CD4-positive, CD25-positive, alpha-beta regulatory T cell (primary cell): Measurements from ENCODE around the gene REEP3. TPM values are rescaled to one million over a fixed set of nuclear protein-coding genes. Genes with fewer than 3 reads are reported as not detected.
"Not testable (repeated sequence)": the region's sequence is repeated elsewhere in the genome, so short reads cannot be mapped to it uniquely, and the experiment has no call there.

Experiments used
- ATAC-seq, 2 donors: fragments of 150-1000 bp; cut with Tn5 transposase; one replicate each; pipeline ENCODE4 v1.10.0; 2021; ENCODE audit warnings: low read depth in 2 of 2, moderate number of reproducible peaks in 2 of 2, moderate library complexity in 1 of 2
- DNase-seq, 3 donors: peaks; one replicate each; pipeline versions ENCODE4 v3.0.0 to v3.0.0-alpha.2; 2012 to 2022; ENCODE audit warnings: mixed read lengths in 1 of 3
- H3K27ac ChIP-seq: one replicate; pipeline ENCODE4 v1.7.0; 2013; ENCODE audit warnings: mild to moderate bottlenecking, low read length; ENCODE audit not compliant: insufficient read depth, poor library complexity, severe bottlenecking
- H3K27me3 ChIP-seq: one replicate; pipeline ENCODE4 v1.7.0; 2013; ENCODE audit warnings: low read length; ENCODE audit not compliant: control insufficient read depth, insufficient read depth
- H3K36me3 ChIP-seq: one replicate; pipeline ENCODE4 v1.7.0; 2013; ENCODE audit warnings: mild to moderate bottlenecking, low read length, moderate library complexity; ENCODE audit not compliant: control insufficient read depth, insufficient read depth
- H3K4me1 ChIP-seq: 2 replicates; pipeline ENCODE4 v1.7.0; 2013; ENCODE audit warnings: mild to moderate bottlenecking, low read length; ENCODE audit not compliant: insufficient read depth, control insufficient read depth, poor library complexity, severe bottlenecking
- H3K4me3 ChIP-seq: one replicate; pipeline ENCODE4 v1.7.0; 2013; ENCODE audit warnings: low read depth, mild to moderate bottlenecking, low read length, moderate library complexity
- H3K9me3 ChIP-seq, 2 experiments: 1 replicate in 1 of 2; 2 replicates in 1 of 2; pipeline ENCODE4 v1.7.0; 2013; ENCODE audit warnings: low read length in 2 of 2, mild to moderate bottlenecking in 1 of 2, moderate library complexity in 1 of 2; ENCODE audit not compliant: control insufficient read depth in 2 of 2
- H3K27ac Mint-ChIP-seq, 3 donors: one replicate each; pipeline ENCODE4 v1.8.0; 2020 to 2022; ENCODE audit warnings: mild to moderate bottlenecking in 3 of 3, mixed read lengths in 3 of 3, moderate library complexity in 2 of 3
- H3K27me3 Mint-ChIP-seq: one replicate; pipeline ENCODE4 v1.8.0; 2022; ENCODE audit warnings: mild to moderate bottlenecking, mixed read lengths
- H3K36me3 Mint-ChIP-seq: one replicate; pipeline ENCODE4 v1.8.0; 2020; ENCODE audit warnings: mixed read lengths
- H3K4me1 Mint-ChIP-seq, 4 donors: one replicate each; pipeline ENCODE4 v1.8.0; 2020 to 2022; ENCODE audit warnings: mixed read lengths in 4 of 4, mild to moderate bottlenecking in 1 of 4
- H3K4me3 Mint-ChIP-seq, 4 donors: one replicate each; pipeline ENCODE4 v1.8.0; 2020 to 2022; ENCODE audit warnings: mild to moderate bottlenecking in 4 of 4, mixed read lengths in 4 of 4, moderate library complexity in 3 of 4
- H3K9me3 Mint-ChIP-seq, 7 donors: one replicate each; pipeline ENCODE4 v1.8.0; 2020 to 2022; ENCODE audit warnings: mixed read lengths in 7 of 7, mild to moderate bottlenecking in 3 of 7, moderate library complexity in 2 of 7
- polyA plus RNA-seq, 4 donors: library from polyadenylated mRNA; unstranded; fragments of 300-500 nt; fragmentation: Illumina TruSeq; gene quantifications; one replicate each; pipeline ENCODE4 v1.2.3, GENCODE V29; 2021
- total RNA-seq: library from RNA; stranded (reverse); gene quantifications from one replicate; pipeline ENCODE4 v1.2.3, GENCODE V29; 2022

The REEP3 gene
- total and polyA plus RNA-seq, 5 donors from 2014 or later = 12.7 to 21.2 (median 17.6) TPM

GRCh38 chr10:63664341-63664885 lies 143.2 kb downstream of the REEP3 start:
- no peak for ATAC-seq
- peaks cover 0 to 1% (median 0%) of the 10 kb centered on the region in 7 donors for H3K9me3 Mint-ChIP-seq
- no peaks in the 10 kb centered on the region for H3K4me1 Mint-ChIP-seq
- no peak overlapping the region for H3K4me3 Mint-ChIP-seq
- no peaks in the 10 kb centered on the region for H3K4me1 ChIP-seq
- no peaks in the 10 kb centered on the region for H3K36me3 Mint-ChIP-seq
- no peak overlapping the region for H3K4me3 ChIP-seq
- H3K27ac ChIP-seq = no peak overlapping the region
- no peak for DNase-seq
- H3K27me3 Mint-ChIP-seq = peaks cover 4% of the 10 kb centered on the region
- H3K9me3 ChIP-seq = no peaks in the 10 kb centered on the region
- H3K27ac Mint-ChIP-seq = no peak overlapping the region
- no peaks in the 10 kb centered on the region for H3K27me3 ChIP-seq
- H3K36me3 ChIP-seq = no peaks in the 10 kb centered on the region

GRCh38 chr10:63665006-63665580 lies 143.9 kb downstream of the REEP3 start:
- not testable (repeated sequence) for H3K4me3 ChIP-seq, ATAC-seq, H3K36me3 Mint-ChIP-seq, H3K27ac ChIP-seq, H3K27me3 ChIP-seq, H3K4me1 Mint-ChIP-seq, H3K4me1 ChIP-seq, H3K27me3 Mint-ChIP-seq, H3K4me3 Mint-ChIP-seq, H3K9me3 ChIP-seq, H3K27ac Mint-ChIP-seq, DNase-seq, H3K36me3 ChIP-seq, H3K9me3 Mint-ChIP-seq

GRCh38 chr10:63665670-63666134 lies 144.5 kb downstream of the REEP3 start:
- Histone ChIP-seq H3K27me3 (no peaks in the 10 kb centered on the region), H3K27ac (no peak overlapping the region), H3K9me3 (no peaks in the 10 kb centered on the region), H3K4me3 (no peak overlapping the region), H3K36me3 (no peaks in the 10 kb centered on the region), H3K4me1 (no peaks in the 10 kb centered on the region)
- Mint-ChIP-seq H3K36me3 (no peaks in the 10 kb centered on the region), H3K4me3 (no peak overlapping the region), H3K9me3 (peaks cover 0 to 1% (median 0%) of the 10 kb centered on the region in 7 donors), H3K27ac (no peak overlapping the region), H3K27me3 (peaks cover 4% of the 10 kb centered on the region), H3K4me1 (no peaks in the 10 kb centered on the region)
- DNase-seq (no peak), ATAC-seq (no peak)

- Histone ChIP-seq H3K27ac (no peak overlapping the region), H3K27me3 (no peaks in the 10 kb centered on the region), H3K4me3 (no peak overlapping the region), H3K4me1 (no peaks in the 10 kb centered on the region), H3K9me3 (no peaks in the 10 kb centered on the region), H3K36me3 (no peaks in the 10 kb centered on the region)
- Mint-ChIP-seq H3K9me3 (peaks cover 0 to 1% (median 0%) of the 10 kb centered on the region in 7 donors), H3K36me3 (no peaks in the 10 kb centered on the region), H3K27ac (no peak overlapping the region), H3K27me3 (peaks cover 4% of the 10 kb centered on the region), H3K4me3 (no peak overlapping the region), H3K4me1 (no peaks in the 10 kb centered on the region)
- ATAC-seq (no peak), DNase-seq (no peak)
These were observed 145.7 kb downstream of the REEP3 start for GRCh38 chr10:63666836-63667383.

GRCh38 chr10:63667596-63668480 lies 146.6 kb downstream of the REEP3 start:
- ATAC-seq (no peak), DNase-seq (no peak)
- Mint-ChIP-seq H3K4me3 (no peak overlapping the region), H3K36me3 (no peaks in the 10 kb centered on the region), H3K27ac (no peak overlapping the region), H3K27me3 (peaks cover 4% of the 10 kb centered on the region), H3K9me3 (peaks cover 0 to 1% (median 0%) of the 10 kb centered on the region in 7 donors), H3K4me1 (no peaks in the 10 kb centered on the region)
- H3K9me3 ChIP-seq = no peaks in the 10 kb centered on the region
- no peak overlapping the region for H3K4me3 ChIP-seq
- H3K27me3 ChIP-seq = no peaks in the 10 kb centered on the region
- no peaks in the 10 kb centered on the region for H3K4me1 ChIP-seq
- H3K36me3 ChIP-seq = no peaks in the 10 kb centered on the region
- no peak overlapping the region for H3K27ac ChIP-seq

GRCh38 chr10:63670291-63670898 lies 149.2 kb downstream of the REEP3 start:
- H3K27ac Mint-ChIP-seq = no peak overlapping the region
- no peak overlapping the region for H3K27ac ChIP-seq

GRCh38 chr10:63671317-63671937 lies 150.2 kb downstream of the REEP3 start:
- H3K9me3 ChIP-seq = no peaks in the 10 kb centered on the region
- DNase-seq = no peak
- Mint-ChIP-seq H3K4me1 (no peaks in the 10 kb centered on the region), H3K36me3 (no peaks in the 10 kb centered on the region), H3K4me3 (no peak overlapping the region), H3K27me3 (peaks cover 4% of the 10 kb centered on the region), H3K9me3 (no peaks in the 10 kb centered on the region), H3K27ac (peak overlapping the region in 1 of 3 donors; percentile 38)
- H3K27ac ChIP-seq = no peak overlapping the region
- no peaks in the 10 kb centered on the region for H3K27me3 ChIP-seq
- no peaks in the 10 kb centered on the region for H3K4me1 ChIP-seq
- ATAC-seq = no peak
- H3K4me3 ChIP-seq = no peak overlapping the region
- H3K36me3 ChIP-seq = no peaks in the 10 kb centered on the region

More at GRCh38 chr10:63670291-63670898, 149.2 kb downstream of the REEP3 start:
- H3K9me3 Mint-ChIP-seq = no peaks in the 10 kb centered on the region
- Histone ChIP-seq H3K4me1 (no peaks in the 10 kb centered on the region), H3K4me3 (no peak overlapping the region), H3K27me3 (no peaks in the 10 kb centered on the region), H3K36me3 (no peaks in the 10 kb centered on the region), H3K9me3 (no peaks in the 10 kb centered on the region)
- H3K4me1 Mint-ChIP-seq = no peaks in the 10 kb centered on the region
- DNase-seq = no peak
- no peaks in the 10 kb centered on the region for H3K36me3 Mint-ChIP-seq
- H3K27me3 Mint-ChIP-seq = peaks cover 4% of the 10 kb centered on the region
- H3K4me3 Mint-ChIP-seq = no peak overlapping the region
- ATAC-seq = no peak
